ENCODE results near the gene B3GNT7.
"Not testable (repeated sequence)": the region's sequence is repeated elsewhere in the genome, so short reads cannot be mapped to it uniquely, and the experiment has no call there.

The B3GNT7 gene

DNA sequence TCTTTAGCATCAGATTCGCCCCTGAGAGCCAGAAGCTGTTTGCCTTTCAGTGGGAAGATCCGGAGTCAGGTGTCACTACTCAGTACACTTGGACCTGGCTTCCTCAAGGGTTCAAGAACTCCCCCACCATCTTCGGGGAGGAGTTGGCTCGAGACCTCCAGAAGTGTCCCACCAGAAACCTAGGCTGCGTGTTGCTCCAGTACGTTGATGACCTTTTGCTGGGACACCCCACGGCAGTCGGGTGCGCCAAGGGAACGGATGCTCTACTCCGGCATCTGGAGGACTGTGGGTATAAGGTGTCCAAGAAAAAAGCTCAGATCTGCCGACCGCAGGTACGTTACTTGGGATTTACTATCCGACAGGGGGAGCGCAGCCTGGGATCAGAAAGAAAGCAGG lies 8.7 kb downstream of the B3GNT7 start:
- not testable (repeated sequence) for DNase-seq

DNA sequence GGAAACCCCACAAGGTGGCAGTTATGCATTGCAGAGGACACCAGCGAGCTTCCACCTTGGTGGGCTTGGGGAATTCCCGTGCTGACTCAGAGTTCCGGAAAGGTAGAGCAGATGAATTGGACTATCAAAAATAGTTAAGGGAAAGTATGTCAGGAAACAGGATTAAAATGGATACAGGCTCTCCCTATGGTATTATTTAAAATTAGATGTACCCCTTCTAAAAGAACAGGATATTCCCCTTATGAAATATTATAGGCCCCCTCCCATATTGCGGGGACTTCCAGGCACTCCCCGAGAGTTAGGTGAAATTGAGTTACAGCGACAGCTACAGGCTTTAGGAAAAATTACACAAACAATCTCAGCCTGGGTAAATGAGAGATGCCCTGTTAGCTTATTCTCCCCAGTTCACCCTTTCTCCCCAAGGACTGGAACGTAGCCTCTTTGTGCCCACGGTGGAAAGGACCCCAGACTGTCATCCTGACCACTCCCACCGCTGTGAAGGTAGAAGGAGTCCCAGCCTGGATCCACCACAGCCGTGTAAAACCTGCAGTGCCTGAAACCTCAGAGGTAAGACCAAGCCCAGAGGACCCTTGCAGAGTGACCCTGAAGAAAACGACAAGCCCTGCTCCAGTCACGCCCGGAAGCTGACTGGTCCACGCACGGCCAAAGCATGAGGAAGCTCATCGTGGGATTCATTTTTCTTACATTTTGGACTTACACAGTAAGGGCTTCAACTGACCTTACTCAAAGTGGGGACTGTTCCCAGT lies 10.3 kb downstream of the B3GNT7 start:
- DNase-seq: not testable (repeated sequence)

DNA sequence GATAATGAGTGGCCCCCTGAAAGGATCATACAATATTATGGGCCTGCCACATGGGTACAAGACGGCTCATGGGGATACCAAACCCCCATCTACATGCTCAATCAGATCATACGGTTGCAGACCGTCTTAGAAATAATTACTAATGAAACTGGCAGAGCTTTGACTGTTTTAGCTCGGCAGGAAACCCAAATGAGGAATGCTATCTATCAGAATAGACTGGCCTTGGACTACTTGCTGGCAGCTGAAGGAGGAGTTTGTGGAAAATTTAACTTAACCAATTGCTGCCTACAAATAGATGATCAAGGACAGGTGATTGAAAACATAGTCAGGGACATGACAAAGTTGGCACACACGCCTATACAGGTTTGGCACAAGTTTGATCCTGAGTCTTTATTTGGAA lies 12.2 kb downstream of the B3GNT7 start:
- not testable (repeated sequence) for DNase-seq

DNA sequence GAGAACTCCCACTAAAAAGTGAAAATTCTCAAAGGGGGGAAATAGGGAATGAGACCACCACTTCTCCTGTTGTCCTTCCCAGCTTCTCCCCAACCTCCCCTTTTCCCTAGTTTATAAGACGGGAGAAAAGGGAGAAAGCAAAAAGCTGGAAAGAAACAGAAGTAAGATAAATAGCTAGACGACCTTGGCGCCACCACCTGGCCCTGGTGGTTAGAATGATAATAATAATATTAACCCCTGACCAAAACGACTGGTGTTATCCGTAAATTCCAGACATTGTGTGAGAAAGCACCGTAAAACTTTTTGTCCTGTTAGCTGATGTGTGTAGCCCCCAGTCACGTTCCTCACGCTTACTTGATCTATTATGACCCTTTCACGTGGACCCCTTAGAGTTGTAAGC lies 12.8 kb downstream of the B3GNT7 start:
- not testable (repeated sequence) for DNase-seq

DNA sequence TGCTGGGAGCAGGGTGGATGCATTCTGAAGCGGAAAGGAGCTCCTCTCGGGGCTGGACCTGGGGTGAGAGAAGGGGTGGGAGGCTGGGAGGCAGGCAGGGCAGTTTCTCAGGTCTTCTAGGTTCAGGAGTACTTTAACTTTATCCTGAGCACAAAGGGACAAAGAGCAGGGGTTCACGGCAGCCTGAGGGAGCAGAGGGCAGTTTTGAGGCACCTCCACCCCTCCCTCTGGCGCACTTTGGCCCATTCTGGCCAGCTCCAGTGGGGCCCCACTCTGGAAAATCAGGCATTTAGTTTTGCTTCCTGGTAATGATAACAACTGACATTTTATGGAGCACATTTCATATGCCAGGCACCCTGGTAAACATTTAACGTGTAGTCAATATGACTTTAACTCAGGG lies 14.3 kb downstream of the B3GNT7 start:
- DNase-seq: no peak

DNA sequence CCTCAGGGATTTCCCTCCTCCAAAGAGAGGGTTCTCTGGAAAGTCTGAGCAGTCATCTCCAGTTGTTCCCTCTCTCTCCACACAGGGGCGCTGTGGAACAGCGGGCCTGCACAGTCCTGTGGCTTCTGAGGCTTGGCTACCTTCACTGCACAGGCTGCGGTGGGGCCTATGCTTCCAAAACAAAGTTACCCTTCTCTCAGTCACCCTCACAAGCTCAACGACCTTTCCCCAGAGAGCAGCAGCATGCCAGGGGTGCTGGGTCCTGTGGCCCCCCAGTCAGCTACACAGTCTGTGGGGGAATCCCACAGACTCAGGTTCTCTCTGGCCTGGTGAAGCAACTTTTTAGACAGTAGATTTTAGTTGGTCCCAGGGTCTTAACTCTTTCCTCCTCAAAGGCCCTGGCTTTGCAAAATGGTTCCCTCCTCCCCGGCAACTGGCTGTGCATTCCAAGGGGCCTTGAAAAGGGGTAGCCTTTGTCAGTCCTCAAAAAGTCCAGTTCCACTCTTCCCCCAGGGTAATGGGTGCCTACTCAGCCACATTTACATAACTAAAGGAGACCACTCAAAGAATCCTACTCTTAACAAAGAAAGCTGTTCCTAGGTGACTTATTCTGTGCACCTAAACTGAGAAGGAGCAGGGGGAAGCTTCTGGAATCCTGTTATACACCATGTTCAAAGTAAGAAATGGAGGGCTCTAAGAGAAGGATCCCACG lies 14.9 kb downstream of the B3GNT7 start:
- DNase-seq: no peak

DNA sequence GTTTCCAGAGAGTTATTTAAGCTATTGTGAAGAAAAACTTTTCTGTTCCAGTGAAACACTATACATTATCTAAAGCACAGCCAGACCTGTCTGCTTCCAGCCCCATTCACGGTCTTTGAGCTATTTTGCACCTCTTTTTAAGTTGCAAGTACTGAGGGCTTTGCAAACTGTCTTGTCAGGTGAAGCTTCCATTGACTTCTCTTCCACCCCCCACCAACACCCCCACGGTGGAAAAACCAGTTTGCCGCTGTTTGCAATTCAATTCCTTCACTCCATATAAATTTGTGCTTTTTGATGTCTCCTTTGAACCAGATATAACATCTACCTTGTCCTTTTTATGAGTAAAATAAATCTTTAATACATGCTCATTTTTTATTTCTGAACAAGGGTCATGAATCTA lies 15.7 kb downstream of the B3GNT7 start:
- DNase-seq: no peak

DNA sequence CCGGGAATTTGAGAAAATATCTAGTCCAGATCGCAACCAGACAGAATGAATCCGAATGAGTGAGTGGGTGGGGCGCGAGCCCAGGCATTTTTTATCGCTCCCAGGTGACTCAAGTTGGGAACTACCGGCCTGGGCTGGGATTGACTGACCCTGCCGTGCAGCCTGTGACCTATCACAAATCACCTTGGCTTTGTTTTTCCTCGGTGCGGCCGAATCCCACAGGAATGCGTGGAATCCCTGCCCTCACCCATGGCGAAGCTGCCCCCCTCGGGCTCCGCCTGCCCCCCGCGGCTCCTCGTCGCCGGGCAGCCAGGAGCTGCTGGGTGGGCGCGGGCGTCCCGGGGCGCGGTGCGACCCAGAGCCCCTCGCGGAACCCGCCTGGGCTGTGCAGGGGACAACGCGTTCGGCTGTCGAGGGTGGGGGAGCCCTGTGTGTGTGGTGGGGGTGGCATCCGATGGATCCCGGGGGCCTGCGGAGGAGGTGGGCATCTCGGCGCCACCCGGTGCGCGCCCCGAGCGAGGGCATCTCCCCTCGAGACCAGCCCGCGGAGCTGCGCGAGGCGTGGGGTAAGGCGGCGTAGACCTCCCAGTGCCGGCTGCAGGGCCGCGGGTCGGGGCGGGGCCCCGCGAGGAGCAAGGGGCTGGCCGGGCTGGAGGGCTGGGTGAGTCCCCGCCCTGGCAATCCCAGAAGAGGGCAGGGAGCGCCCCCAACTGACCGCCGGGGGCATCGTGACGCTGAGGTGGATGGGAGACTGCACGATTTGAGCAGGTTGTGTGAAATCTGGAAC lies 16.5 kb downstream of the B3GNT7 start:
- DNase-seq: peak; percentile 94

DNA sequence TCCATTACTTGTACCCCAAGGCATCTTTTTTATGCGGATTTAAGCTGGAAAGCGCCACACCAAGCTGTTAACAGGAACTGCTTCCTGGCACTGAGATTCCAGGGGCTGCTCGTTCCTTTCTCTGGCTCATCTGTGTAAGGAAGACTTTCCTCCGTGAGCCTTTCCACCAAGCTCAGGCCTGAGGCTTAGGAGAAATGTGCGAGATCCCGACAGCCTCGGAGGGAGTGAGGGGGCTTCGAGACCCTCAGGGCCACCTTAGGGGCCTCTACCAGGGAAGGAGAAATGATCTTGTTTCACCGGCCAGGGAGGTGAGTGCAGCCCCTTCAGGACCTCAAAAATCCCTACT lies 17.1 kb downstream of the B3GNT7 start:
- no peak for DNase-seq

DNA sequence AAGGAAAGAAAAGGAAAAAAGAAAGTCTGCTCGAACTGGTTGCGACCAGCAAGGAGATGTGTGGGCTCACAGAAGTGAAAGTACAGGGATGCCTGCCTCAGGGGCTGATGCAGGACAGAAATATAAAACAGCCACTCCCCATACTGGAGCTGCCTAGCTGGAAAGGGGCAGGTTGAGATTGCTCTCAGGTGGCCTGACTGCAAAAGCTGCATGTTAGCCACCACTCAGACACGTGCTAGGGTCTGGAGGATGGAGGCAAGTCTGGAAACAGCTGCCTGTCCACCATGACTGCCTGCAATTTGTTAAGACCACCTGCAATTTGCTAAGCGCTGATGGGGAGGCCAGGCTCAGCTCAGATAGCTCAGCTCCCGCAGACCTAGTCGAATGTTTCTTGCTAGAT lies 17.9 kb downstream of the B3GNT7 start:
- DNase-seq: no peak

DNA sequence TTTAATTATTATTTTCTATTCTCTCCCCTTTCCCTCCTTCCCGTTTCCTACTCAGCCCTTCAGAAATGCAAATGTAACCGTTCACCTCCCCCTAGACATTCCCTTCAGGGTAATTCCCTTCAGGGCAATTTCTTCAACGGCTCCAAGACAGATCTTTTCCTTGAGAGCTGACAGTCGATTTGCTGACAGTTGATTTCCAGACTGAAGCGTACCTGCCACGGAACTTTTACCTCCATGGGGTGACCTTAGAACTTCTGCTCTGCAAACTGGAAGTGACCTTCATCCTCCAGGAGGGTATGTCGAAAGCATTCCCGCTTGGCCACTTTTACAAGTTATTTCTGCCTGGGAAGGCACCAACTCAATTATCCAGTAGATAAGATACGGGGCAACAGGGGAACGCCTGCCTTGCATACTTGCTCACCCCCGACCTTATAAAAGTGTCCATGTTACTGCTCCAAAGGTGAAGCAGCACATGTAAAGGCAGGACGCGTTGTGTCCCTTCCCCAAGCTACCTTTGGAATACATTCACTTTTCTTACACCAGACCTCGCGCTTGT lies 18.5 kb downstream of the B3GNT7 start:
- DNase-seq: no peak

DNA sequence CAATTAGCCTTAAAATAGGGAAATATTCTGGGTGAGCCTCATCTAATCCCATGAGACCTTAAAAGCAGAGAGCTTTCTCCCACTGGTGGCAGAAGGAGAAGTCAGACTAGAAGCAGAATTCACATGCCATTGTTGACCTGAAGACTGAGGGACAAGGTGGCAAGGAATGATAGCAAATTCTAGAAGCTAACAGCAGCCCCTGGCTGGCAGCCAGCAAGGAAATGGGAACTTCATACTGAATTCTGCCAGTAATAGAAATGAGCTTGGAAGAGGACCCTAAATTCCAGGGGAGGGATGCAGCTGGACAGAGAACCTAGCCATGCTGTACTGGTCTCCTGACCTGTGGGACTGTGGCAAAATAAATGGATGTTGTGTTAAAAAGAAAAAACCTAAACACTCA lies 19.5 kb downstream of the B3GNT7 start:
- no peak for DNase-seq

DNA sequence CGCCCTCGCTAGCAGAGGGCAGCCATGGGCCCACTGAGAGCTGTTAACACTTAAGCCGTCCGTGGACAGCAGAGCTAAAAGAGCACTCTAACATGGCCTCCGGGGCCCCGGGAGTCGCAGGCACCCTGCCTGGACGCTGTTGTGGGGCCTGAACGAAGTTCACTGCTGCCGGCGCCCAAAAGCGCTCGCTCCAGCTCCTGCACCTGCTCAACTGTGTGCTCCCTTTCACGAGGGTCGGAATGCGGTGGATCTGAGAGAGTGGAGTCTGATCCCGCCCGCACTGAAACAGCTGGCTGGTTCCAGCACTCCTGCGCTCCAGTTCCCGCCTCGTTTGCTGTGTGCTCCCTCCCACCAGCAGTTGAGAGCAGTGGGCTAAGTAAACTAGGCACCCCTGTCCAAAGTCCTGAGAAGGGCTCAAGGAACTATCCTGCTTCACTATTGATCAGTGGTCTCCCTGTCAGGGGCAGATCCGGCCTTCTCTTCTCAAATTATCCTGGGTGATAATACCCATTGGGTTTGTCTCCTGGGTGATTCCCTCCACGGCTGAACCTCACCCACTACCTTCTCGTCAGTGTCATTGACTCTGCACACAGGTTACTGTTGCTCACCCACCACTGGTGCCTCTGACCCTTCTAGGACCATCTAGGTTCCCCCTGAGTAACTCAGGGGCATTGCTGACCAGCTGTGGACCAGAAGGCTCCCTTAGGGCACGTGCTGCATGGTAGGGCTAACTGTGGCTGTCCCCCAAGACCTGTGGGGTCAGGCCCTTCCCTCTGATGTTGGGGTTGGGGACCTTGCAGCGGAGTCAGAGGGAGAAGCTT lies 23.5 kb downstream of the B3GNT7 start:
- DNase-seq: no peak

DNA sequence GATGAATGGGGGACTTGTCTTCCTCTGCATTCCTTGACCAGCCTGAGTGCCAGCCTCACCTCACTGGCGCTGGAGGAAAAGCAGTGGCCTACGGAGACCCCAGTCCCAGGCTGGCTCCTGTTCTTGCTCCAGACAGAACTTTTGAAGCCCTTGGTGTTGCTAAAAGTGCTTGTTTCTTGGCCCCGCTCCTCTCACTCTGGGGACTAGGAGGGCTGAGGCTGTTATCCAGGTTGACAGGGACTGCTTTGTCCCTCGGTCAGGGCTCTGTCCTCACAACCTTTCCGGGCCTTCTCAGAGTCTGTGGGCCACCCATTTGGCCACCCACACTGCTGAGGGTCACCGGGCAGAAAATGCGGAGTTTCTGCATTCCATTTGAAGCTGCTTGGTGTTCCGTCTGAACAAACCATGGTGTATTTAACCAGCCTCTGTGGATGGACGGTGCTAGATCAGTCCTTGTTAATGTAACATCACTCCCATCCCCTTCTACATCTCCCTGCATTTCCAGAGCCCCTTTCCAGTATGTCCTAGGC lies 25.6 kb downstream of the B3GNT7 start:
- no peak for DNase-seq

DNA sequence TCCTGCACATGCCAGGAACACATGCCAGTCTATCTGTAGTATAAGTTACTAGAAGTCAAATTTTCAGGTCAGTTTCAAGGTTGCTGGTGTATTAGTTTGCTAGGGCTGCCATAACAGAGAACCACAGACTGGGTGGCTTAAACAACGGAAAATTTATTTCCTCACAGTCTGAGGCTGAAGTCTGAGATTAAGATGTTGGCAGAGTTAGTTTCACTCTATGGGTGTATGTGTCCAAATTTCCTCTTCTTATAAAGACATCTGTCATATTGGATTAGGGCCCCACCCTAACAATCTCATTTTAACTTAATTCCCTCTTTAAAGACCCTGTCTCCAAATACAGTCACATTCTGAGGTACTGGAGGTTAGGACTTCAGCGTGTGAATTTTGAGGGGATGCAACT lies 26.5 kb downstream of the B3GNT7 start:
- DNase-seq: no peak

DNA sequence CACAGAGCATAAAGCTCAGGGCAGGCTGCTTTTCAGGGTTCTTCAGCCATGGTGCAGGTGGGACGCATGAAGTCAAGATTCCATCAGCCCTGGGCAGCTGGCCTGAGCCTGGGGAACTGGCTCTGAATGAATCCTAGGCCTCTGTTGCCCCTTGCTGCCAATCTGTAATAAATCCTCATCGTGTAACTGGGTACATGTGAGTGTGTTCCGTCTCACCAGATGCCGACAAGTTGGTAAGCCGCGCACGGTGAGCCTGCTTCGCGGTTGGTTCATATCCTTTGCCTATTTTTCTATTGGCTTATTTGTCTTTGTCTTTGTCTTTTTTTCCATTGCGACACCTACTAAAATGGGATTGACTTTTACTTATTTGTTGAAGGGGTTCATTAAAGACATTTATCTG lies 27.7 kb downstream of the B3GNT7 start:
- DNase-seq: no peak

DNA sequence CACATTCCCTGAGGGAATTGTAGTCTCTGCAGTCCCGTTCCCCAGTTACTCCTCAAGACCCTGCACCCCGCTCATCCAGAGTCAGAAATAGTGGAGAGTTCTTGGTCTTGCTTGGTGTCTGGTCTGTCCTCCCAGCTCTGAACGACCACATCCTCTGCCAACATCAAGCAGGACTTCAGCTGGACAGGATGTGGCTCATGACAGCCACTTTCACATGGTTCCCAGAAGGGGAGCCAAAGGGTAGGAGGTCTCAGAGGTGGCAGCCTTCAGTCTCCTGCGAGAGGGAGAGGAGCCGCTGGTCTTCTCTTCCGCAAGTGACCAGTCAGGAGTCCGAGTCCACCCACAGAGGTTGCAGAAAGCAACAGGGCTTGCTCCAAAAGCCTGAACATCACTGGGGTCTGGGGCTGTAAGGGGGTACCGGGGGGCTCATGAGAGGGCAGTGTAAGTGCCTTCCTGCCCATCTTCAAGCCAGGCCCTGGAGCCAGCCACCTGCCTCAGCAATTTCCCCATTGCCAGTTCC lies 29.8 kb downstream of the B3GNT7 start:
- DNase-seq: no peak

DNA sequence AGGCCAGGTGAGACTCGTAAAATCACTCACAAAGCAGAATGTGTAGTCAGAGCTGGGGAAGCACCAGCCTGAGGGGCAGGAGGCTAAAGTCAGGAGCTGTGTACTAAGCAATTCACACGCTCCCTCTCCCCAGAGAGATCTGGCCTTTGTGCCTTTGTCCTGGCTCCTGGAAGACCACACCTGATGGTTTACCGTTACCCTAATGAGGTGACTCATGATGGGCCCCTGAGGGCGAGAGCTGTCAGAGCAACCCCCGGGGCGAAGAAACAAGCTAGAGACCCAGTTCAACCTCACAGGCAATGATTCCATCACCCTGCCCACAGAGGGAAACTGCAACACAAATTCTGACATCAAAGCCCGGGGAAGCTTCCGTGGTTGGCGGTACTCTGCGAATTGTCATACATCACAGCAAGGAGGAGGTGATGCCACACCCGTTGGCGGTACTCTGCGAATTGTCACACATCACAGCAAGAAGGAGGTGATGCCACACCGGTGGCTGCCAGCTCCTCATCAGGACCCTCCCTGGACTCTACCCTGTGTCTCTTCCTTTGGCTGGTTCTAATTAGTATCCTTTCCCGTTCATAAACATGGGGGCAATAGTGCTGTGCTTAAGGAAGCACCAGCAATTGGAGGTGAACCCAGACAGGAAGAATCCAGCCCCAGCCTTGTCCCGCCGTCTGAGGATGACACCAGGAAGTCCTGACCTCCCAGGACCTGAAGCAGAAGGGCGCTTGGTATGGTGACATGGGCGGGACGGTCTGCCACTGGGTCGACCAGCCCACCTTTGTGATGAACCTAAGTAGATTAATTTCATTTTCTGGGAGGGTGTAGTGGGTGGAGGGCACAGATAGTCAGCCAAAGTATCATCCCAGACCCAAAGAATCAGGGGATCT lies 30.5 kb downstream of the B3GNT7 start:
- no peak for DNase-seq

DNA sequence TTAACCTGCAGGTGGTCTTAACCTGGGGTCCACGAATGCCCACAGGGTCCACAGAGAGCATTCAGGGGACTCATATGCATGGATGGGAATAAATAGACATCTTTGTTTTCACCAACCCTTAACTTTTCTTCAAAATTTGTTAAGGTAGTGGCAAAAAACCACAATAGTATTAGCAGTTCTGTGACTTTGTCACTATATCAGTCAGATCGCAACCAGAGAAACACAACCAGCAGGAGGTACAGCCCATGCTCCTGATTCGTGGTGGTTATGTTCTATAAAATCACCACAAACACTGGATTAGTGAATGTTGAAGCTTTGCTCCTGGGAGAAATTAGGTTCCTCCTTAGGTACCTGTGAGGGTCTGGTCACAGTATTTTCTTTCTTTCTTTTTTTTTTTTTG lies 31.6 kb downstream of the B3GNT7 start:
- no peak for DNase-seq

DNA sequence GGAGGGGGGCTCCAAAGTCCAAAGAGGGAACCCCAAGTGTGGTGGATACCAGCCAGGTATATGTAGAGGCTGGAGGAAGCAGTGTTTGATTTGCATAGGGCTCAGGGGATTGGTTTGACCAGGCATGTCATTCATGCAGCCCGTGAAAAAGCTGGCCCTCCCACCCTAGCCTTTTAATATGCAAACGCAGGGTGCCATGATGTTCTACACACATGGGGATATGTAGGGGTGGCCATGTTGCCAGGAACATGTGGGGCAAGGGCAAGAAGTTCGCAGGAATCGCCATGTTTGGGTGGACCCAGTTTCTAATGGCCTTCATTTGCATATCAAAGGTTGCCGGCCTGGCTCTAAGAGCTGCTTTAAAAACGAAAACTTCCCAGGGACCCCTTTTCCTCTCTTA lies 33.6 kb downstream of the B3GNT7 start:
- no peak for DNase-seq

DNA sequence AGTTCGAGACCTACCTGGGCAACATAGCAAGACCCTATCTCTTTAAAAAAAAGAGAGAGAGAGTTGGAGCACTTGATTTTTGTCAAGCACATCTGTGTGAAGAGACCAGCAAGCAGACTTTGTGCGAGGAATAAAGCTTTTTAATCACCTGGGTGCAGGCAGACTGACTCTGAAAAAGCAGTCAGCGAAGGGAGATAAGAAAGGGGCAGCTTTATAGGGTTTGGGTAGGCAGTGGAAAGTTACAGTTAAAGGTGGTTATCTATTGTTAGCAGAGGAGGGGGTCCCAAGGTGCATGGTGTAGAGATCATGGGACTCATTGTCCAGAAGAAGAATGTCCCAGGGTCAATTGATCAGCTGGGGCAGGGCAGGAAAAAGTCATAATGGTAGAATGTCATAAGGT lies 34.4 kb downstream of the B3GNT7 start:
- no peak for DNase-seq
